Measurements from ENCODE around the gene DAZAP1.

Gene DAZAP1

GRCh38 chr19:1394252-1395193 lies 12.9 kb upstream of the DAZAP1 start:
- DNase-seq (ENCODE audit: low read depth): no peak

DNA sequence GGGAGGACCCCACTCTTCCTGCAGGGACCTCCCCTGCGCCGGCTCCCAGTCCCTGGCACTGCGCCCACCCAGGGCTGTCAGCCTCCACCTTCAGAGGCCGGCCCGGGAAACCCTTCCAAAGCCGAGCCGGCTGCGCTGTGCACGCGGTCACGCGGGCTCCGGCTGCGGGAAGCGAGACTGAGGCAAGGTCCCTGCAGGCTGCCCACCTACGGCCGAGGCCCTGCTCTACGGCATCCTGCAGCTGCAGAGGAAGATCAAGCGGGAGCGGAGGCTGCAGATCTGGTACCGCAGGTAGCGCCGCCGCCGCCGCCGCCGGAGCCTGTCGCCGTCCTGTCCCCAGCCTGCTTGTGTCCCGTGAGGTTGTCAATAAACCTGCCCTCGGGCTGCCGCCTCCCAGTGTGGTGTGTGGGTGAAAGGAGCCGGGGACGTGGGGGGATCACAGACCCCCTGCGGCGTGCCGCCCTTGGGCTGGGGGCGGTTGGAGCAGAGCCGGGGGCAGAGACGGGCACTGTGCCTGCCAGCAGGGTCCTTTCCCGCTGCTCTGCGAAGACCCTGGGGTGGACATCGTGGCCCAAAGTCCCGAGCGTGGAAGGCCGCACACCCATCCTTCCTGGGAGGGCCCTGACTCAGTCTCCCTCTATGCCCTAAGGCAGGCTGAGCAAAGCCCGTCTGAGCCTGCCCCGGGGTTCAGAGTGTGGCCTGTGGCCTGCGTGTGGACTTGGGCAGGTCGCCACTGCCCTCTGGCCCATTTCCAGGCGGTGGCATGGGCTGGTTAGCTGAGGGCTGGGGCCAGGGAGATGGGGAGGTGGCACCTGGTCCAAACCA lies 12.0 kb upstream of the DAZAP1 start:
- no peak for DNase-seq (ENCODE audit: low read depth)

DNA sequence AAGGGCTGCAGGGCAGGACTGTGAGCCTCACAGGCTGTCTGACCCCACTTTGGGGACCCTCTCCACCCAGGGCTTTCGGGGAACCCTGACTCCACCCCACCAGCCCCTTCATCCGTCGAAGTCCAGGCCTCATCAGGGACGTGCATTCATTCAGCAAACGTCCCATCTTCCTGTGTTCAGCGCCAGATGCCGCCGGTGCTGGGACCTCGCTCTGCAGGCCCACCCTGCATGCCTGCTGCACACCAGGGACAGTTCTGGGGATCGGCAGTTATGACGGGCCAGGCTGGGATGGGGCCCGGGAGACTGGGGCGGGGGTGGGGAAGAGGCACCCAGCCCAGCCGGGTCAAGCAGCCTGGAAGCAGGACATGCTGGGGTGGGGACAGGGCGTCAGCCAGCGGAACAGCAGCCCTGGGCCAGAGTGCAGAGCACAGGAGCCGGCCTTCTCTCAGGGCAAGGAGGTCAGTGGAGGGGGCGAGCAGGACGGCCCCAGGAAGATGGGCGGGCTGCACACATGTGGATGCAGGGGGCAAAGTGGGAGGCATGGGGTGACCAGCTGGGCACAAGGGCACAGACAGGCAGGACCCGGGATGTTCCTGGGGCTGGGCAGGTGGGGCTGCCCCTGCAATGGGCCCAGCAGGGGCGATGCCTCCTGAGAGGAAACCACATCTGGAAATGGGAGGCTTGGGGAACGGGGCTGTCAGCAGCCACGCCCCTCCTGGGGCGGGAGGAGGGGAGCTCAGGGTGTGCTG lies 11.2 kb upstream of the DAZAP1 start:
- DNase-seq (ENCODE audit: low read depth): no peak

- no peak for DNase-seq (ENCODE audit: low read depth)
These were observed 10.4 kb upstream of the DAZAP1 start for GRCh38 chr19:1396768-1397679.

GRCh38 chr19:1397838-1398237 lies 9.5 kb upstream of the DAZAP1 start:
- no peak for DNase-seq (ENCODE audit: low read depth)

DNA sequence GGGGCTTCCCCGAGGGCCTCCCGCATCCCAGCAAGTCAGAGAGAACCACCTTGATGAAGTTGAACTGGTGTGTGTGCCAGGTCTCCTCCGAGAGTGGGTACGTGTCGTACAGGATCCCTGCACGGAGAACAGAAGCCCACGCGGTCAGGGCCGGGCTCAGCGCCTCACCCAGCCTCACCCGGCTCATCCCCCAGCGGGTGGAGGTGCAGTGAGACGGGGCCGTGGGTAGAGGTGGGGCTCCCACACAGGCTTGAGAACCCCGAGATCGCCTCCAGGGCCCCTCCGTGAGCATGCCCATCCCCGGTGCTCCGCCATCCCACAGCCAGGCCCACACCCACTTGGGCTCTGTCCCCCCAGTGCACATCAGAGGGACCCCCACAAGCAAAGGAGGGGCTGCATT lies 8.3 kb upstream of the DAZAP1 start:
- no peak for DNase-seq (ENCODE audit: low read depth)

DNA sequence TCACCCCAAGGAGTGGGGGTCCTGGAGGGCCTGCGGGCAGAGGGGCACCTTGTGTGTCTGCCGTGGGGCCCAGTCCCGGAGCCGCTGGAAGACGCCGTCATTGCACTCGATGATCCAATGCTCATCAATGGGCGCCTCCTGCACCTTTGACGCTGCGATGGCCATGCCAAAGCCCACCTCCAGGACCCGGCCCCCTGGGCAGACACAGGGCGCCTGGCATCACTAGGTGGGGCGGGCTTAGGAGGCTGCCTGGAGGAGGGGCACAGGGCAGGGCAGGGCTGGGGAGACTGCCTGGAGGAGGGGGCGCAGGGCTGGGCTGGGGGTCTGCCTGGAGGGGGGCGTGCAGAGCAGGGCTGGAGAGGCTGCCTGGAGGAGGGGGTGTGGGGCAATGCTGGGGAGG lies 7.6 kb upstream of the DAZAP1 start:
- no peak for DNase-seq (ENCODE audit: low read depth)

DNA sequence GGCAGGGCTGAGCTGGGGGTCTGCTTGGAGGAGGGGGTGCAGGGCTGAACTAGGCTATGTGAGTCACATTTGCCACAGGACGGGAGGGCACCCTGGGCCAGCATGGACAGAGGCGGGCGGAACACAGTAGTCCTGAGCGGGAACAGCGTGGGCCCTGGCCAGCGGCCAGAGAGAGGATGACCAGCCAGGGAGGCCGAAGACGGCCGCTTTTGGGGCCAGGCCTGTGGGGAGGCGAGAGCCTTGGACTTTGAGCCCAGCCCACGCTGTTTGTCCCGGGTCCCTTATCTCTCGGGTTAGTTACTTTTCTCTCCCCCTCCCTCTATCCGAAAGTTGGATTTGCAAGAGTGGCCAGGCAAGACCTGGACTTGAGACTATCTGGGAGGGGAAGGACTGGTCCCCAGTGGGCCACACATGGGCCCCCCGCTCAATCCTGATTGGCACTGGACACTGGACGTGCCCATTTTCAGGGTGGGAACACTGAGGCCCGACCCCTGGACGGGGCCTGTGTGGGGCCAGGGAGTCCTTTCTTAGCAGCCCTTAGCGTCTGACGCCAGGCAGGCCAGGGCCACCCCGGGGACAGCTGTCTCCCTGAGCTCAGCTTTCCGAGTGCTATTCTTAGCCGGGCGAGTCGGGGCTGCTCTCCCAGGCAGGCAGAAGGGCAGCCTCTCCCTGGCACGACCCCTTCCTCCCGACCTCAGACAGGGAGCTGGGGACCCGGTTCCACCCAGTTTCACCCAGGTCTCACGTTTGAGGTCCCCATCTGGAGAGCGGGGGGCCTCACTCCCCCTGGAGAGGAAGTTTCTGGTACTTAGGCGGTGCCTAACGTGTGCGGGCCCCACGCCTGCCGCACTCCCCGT lies 6.9 kb upstream of the DAZAP1 start:
- DNase-seq (ENCODE audit: low read depth): no peak

GRCh38 chr19:1401138-1401888 lies 6.1 kb upstream of the DAZAP1 start, which contains the start of gene GAMT:
Gene GAMT, minus strand, starts transcription at chr19:1401542. Its CDS starts 66 bp downstream, at chr19:1401476.
- DNase-seq (ENCODE audit: low read depth): peak; percentile 39

- no peak for DNase-seq (ENCODE audit: low read depth)
These were observed 5.5 kb upstream of the DAZAP1 start for GRCh38 chr19:1401889-1402217.

DNA sequence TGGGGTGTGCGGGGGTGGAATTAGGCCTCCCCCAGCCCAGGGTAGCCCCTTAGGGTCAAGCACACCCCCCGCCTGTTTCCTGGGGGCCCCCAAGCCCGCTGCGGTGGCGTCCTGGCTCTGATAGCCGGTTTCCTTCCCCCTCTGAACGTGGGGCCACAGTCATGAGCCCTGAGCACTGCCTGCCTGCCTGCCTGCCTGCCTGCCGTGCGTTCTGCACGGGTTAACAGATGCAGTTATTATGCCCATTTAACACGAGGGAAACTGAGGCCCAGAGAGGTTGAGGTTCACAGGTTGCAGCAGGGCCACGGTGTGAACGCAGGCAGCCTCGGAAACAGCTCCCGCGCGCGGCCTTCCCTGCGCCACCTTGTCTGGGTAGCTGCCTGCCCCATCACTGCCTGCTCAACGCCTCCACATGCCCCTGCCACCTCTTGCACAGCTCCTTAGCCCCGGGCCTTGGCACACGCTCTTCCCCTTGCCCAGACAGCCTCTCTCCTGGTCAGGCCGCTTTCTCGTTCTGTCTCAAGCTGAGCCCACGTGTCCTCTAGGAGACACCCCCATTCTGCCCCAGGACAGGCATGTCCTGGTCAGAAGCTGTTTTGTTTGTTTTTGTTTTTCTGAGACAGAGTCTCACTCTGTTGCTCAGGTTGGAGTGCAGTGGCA lies 4.8 kb upstream of the DAZAP1 start:
- DNase-seq (ENCODE audit: low read depth): no peak

DNA sequence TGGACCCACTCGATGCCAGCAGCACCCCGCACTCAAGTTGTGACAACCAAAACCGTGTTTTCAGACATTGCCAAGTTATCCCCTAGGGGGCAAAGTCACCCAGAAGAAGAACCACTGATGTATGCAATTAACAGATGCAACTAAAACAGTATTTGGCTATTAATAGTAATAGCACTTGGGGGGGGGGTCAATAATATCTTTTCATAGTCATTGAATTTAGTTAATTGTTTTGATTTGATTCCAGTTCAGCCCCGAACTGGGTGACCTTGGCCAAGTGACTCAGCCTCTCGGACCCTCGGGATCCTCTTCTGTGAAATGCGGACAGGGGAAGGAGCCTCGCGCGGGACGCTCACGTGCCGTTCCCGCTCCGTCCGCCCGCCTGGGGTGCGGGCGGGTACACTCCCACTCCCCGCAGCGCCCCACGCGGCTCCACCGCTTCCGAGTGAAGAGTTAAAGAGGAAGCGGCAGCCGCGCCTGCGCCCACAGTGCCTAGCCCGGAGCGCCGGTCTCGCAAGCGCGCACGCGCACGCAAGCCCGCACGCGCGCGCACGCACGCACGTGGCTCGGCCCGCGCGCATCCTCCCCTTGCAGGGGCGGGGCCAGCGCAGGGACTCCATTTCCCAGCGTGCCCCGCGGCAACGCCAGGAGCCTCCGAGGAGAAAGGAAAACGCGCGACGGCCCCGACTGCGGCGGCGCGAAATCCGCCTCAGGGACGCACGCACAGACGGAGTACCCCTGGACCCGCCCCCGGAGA lies 435 bp upstream of the DAZAP1 start:
- peak; percentile 99 for DNase-seq (ENCODE audit: low read depth)

DNA sequence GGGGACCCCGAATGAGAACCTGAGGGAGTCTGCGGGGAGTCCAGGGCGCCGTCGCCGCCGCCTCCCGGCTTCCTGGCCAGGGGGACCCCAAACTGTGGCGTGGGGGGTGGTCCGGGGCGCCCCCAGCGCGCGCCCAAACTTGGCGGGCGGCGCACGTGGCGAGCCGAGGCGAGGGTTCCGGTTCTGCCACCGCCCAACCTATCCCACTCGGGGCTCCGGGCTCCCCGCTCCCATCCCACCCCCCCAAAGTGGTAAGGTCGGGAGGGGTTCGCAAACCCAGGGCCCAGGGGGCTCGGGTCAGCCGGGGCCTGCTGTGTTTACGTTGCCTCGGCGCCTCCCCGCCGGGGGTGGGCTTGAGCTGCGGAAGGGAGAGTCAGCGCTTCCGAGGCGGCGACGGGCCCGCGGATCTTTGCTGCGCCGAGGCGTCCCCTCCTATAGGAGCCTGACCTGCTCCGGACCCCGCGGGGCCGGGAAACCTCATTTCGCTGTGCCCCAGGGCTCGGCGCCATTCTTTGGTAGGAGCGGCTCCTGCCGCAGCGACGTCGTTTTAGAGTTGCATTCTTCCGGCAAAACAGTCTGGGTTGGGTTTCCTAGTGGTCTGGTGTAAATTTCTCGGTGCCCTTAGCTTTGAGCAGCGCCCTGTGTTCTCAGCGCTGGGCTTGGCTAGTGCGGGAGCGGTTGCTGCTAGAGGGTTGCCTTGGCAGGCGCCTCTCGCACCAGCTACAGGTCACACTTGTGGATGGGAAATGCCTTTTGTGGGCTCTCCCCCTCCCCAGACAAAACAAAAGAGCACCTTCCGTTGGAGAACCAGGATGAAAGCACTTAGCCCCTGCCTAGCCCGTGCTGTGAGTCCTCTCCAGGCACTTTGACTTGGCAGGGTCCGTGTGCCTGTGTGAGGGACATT lies 1.2 kb downstream of the DAZAP1 start:
- DNase-seq (ENCODE audit: low read depth): peak; percentile 21

DNA sequence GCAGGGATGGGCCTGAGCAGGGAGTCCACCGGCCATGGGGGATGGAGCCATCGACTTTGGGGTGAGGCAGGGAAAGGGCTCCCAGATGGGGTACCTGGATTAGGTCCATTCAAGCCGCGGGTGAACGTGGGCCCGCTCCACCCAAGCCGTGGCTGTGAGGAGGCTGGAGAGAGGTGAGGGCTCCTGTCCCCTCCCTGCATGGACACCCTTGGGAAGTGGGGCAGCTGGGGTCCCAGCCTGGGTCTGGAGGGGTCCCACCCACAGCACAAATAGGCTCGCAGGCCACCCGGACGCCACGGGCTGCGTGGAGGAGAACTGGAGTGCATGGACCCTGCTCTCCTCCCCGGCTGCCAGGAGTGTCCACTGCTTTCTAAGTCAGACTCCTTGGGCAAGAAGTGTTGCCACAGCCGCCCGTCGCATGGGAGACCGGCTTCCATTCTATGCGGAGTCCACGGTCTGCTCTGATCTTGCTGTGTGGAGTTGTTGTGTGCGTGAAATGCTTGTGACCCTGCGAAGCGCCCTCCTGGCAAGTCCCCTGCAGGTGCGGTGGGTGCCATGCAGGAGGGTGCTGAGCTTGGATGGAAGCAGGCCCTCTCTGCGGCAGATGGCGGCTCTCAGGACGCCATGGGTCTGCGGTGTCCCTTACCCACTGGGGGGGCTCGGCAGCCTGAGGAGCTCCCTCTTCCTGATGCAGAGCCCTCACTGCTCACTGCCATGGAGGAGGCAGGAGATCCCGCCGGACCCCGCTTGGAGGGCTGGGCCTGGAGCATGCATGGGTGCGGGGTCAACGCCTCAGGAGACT lies 2.0 kb downstream of the DAZAP1 start:
- DNase-seq (ENCODE audit: low read depth): no peak

DNA sequence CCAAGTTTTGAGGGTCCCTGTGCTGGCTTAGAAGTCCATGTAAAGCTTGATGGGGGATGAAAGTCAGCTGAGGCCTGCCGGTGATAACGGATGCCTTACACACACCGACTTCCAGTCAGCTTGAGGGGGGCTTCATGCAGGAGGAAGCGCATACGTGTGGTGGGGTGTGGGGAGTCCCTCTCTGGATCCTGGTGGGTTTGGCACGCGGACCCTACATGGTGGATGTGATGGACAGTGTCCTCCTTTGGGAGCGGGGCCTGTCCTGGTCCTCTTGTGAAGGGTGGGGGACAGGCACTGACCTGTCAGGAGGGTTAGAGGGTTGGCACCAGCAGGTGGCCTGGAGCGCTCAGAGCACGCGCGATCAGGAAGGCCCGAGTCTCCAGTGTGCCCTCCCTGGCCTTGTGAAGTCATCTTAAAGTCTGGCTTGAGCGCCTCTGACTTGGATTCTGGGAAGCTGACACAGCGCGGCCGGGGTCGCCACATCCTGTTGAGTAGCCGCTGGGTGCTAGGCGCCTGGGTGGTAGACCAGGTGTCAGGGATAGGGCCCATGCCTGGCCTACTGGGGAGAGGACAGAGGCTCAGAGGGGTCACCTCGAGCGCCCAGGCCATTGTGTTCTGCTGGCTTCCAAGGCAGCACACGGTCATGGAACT lies 2.9 kb downstream of the DAZAP1 start:
- DNase-seq (ENCODE audit: low read depth): no peak

DNA sequence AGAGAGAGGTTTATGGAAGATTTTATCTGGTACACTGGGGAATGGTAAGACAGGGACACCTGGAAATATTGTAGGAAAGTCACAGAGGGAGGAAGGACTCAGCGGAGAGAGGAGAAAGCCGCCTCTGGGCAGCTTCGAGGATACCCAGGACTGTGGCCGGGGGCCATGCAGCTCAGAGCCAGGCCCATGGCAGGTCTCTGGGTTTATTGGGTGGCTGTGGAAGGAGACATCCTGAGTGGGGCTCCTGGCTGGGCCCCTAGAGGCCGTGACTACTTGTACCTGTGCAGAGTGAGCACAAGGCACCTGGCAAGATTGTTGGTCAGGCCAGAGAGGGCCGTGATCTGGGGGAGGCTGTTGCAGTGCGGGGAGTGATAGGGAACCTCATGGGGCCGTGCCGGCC lies 3.4 kb downstream of the DAZAP1 start:
- no peak for DNase-seq (ENCODE audit: low read depth)

All from stimulated activated CD8-positive, alpha-beta memory T cell treated with anti-CD3 and anti-CD28 coated beads, Interleukin-15, amount 100 ng/mL, for 24 hours (primary cell).